K562 (cell line): Measurements from ENCODE around the gene LCNL1. TPM values are rescaled to one million over a fixed set of nuclear protein-coding genes. Genes with fewer than 3 reads are reported as not detected.

Experiments used
- BCOR ChIP-seq: fragments of 450-650 bp; IDR thresholded peaks from 2 replicates; pipeline ENCODE4 v1.6.1; 2016
- CBX5 ChIP-seq: IDR thresholded peaks from 2 replicates; pipeline ENCODE4 v1.6.1; 2014; ENCODE audit warnings: low read depth, borderline replicate concordance
- E2F5 ChIP-seq: sonication (generic); formaldehyde crosslinking; IDR thresholded peaks from 2 replicates; pipeline ENCODE4 v1.8.0; 2022; ENCODE audit warnings: mild to moderate bottlenecking, missing genetic modification reagents
- ELF4 ChIP-seq: fragments of 450-650 bp; formaldehyde crosslinking; IDR thresholded peaks from 2 replicates; pipeline ENCODE4 v1.4.0; 2022; ENCODE audit warnings: missing genetic modification characterization
- ERF ChIP-seq: fragments of 450-650 bp; formaldehyde crosslinking; IDR thresholded peaks from 2 replicates; pipeline ENCODE4 v1.4.0; 2020; ENCODE audit warnings: mild to moderate bottlenecking, mixed read lengths
- FOXJ3 ChIP-seq: sonication (generic); formaldehyde crosslinking; IDR thresholded peaks from 2 replicates; pipeline ENCODE4 v1.4.0; 2020; ENCODE audit warnings: mild to moderate bottlenecking, missing genetic modification reagents
- FOXP1 ChIP-seq: sonication (generic); formaldehyde crosslinking; IDR thresholded peaks from 2 replicates; pipeline ENCODE4 v1.8.0; 2022; ENCODE audit warnings: mild to moderate bottlenecking, missing genetic modification reagents
- GABPA ChIP-seq: fragments of 200-800 bp; sonication (Bioruptor generic); conservative IDR thresholded peaks from 2 replicates; pipeline ENCODE4 v1.6.1; 2016; ENCODE audit warnings: low read depth, missing genetic modification characterization, missing compliant biosample characterization
- HLTF ChIP-seq: fragments of 450-650 bp; IDR thresholded peaks from 2 replicates; pipeline ENCODE4 v1.6.1; 2016
- HMGN3 ChIP-seq: IDR thresholded peaks from 2 replicates; pipeline ENCODE4 v1.6.1; 2011; ENCODE audit warnings: borderline replicate concordance, low read depth, mild to moderate bottlenecking, mixed read lengths, low read length; ENCODE audit not compliant: insufficient read length; ENCODE audit errors: extremely low read depth
- MCM3 ChIP-seq: fragments of 450-650 bp; IDR thresholded peaks from 2 replicates; pipeline ENCODE4 v1.6.1; 2016
- MCM7 ChIP-seq, 2 experiments: fragments of 450-650 bp; IDR thresholded peaks; 2 replicates each; pipeline ENCODE4 v1.6.1; 2016 to 2018
- MEF2D ChIP-seq: conservative IDR thresholded peaks from 2 replicates; pipeline ENCODE4 v1.6.1; 2016; ENCODE audit warnings: low read depth, missing genetic modification characterization, missing compliant biosample characterization
- NFRKB ChIP-seq: fragments of 450-650 bp; IDR thresholded peaks from 2 replicates; pipeline ENCODE4 v1.6.1; 2016; ENCODE audit warnings: low read depth
- OTX1 ChIP-seq: fragments of 450-650 bp; formaldehyde crosslinking; IDR thresholded peaks from 2 replicates; pipeline ENCODE4 v1.4.0; 2022; ENCODE audit warnings: mild to moderate bottlenecking
- POLR2B ChIP-seq: fragments of 450-650 bp; IDR thresholded peaks from 2 replicates; pipeline ENCODE4 v1.6.1; 2018; ENCODE audit warnings: low read depth; ENCODE audit not compliant: partially characterized antibody
- TAF1 ChIP-seq: IDR thresholded peaks from 2 replicates; pipeline ENCODE4 v1.6.1; 2011; ENCODE audit warnings: mild to moderate bottlenecking, low read length, moderate library complexity; ENCODE audit not compliant: insufficient read depth, control insufficient read depth, severe bottlenecking; ENCODE audit errors: extremely low read depth
- TSC22D4 ChIP-seq: fragments of 450-650 bp; IDR thresholded peaks from 2 replicates; pipeline ENCODE4 v1.6.1; 2016; ENCODE audit warnings: missing genetic modification characterization, missing biosample characterization, control low read depth
- U2AF2 ChIP-seq: fragments of 200-400 bp; formaldehyde crosslinking; optimal IDR thresholded peaks from 2 replicates; pipeline ENCODE3; 2017; ENCODE audit warnings: low read depth, mild to moderate bottlenecking, low read length
- XRCC5 ChIP-seq: fragments of 200-400 bp; formaldehyde crosslinking; IDR thresholded peaks from 2 replicates; pipeline ENCODE4 v1.6.1; 2017; ENCODE audit warnings: low read depth, mild to moderate bottlenecking, low read length
- ZBTB26 ChIP-seq: fragments of 450-650 bp; formaldehyde crosslinking; IDR thresholded peaks from 2 replicates; pipeline ENCODE4 v1.4.0; 2022; ENCODE audit warnings: missing genetic modification characterization
- ZNF431 ChIP-seq: sonication (generic); formaldehyde crosslinking; IDR thresholded peaks from 2 replicates; pipeline ENCODE4 v1.8.0; 2022; ENCODE audit warnings: mild to moderate bottlenecking, missing genetic modification reagents
- ZNF717 ChIP-seq: fragments of 250-450 bp; sonication (Bioruptor Pico); IDR thresholded peaks from 2 replicates; pipeline ENCODE4 v1.5.0; 2021
- polyA plus RNA-seq, 8 experiments: library from polyadenylated mRNA; depleted of rRNA in 4 of 8; stranded (reverse) in 5 of 8; unstranded in 3 of 8; fragments of >200 nt; fragmentation: Nextera tagmentation in 2 of 8; fragmentation: Illumina TruSeq in 1 of 8; extraction: Ambion mirVana in 2 of 8; extraction: Trizol in 1 of 8; gene quantifications; 2 replicates each; pipeline versions ENCODE4 v1.2.1 to v1.2.3, GENCODE V29; 2011 to 2014; ENCODE audit warnings: inconsistent platforms in 1 of 8, missing spikeins in 1 of 8
- total RNA-seq, 7 experiments: library from RNA; depleted of rRNA in 6 of 7; stranded (reverse); fragments of >200 nt in 6 of 7; fragmentation: Illumina TruSeq in 2 of 7; extraction: Trizol in 2 of 7; gene quantifications; 2 replicates each; pipeline versions ENCODE4 v1.2.1 to v1.2.3, GENCODE V29; 2011 to 2021; ENCODE audit warnings: low replicate concordance in 1 of 7

Gene LCNL1
- total and polyA plus RNA-seq, 9 of the 15 experiments (the other 6 are each of a cell fraction or from before 2014, with no cell fraction given), result 0.04 to 0.16 (median 0.04) TPM; not detected in 4

- 0 out of 2 replicates have a peak, but pooled peaks have one; percentile 81 for TF ChIP-seq TSC22D4
- no peak for TF ChIP-seq HMGN3
- no peak for TF ChIP-seq FOXJ3 (CRISPR knock-in tag)
- TF ChIP-seq E2F5, result no peak
- peak; percentile 54; the same call in 1 of the 2 replicates for TF ChIP-seq OTX1 (CRISPR knock-in tag)
- TF ChIP-seq ELF4 (CRISPR knock-in tag), result peak; percentile 76
- TF ChIP-seq ERF (CRISPR knock-in tag), result no peak
- no peak for TF ChIP-seq FOXP1 (CRISPR knock-in tag)
- no peak for TF ChIP-seq ZNF431
- no peak for TF ChIP-seq TAF1
- no peak for TF ChIP-seq NFRKB
- no peak for TF ChIP-seq BCOR
- TF ChIP-seq GABPA (tag), result no peak
- TF ChIP-seq ZBTB26 (CRISPR knock-in tag), result peak; percentile 85; the same call in 1 of the 2 replicates
- TF ChIP-seq U2AF2, result no peak
- peak; percentile 74; the same call in 1 of the 2 replicates for TF ChIP-seq MCM3
- no peak for TF ChIP-seq CBX5
- TF ChIP-seq HLTF, result 0 out of 2 replicates have a peak, but pooled peaks have one; percentile 35
- TF ChIP-seq MCM7 (IDR thresholded peaks at IDR 0.05), result peak in 1 of 2 experiments; percentile 89; a peak in 1 of 4 replicates
- TF ChIP-seq POLR2B, result peak; percentile 36
- TF ChIP-seq XRCC5, result no peak
- TF ChIP-seq ZNF717, result no peak
- TF ChIP-seq MEF2D (tag), result no peak
These were observed 992 bp downstream of the LCNL1 start (continued) for GRCh38 chr9:136983656-136984314.
